ENCODE results near the gene TYW1. TPM values are rescaled to one million over a fixed set of nuclear protein-coding genes. Genes with fewer than 3 reads are reported as not detected.
"Not testable (repeated sequence)": the region's sequence is repeated elsewhere in the genome, so short reads cannot be mapped to it uniquely, and the experiment has no call there.

The TYW1 gene
- total and polyA plus RNA-seq, 2 of the 4 experiments (the other 2 are of a cell fraction), result 10.7 to 23.7 TPM

- H2AK9ac ChIP-seq (replicated peaks; ENCODE audit: low read depth, low read length, poor library complexity); H3K4me3 ChIP-seq (ENCODE audit: insufficient read depth, low read depth, low read length); H2BK20ac ChIP-seq (ENCODE audit: low read depth, low read length); H3K56ac ChIP-seq (ENCODE audit: extremely low read depth, insufficient read depth, low read length); H3K9me1 ChIP-seq (ENCODE audit: insufficient read depth, low read length); H4K91ac ChIP-seq (ENCODE audit: insufficient read depth, low read depth, low read length); H2BK120ac ChIP-seq (ENCODE audit: low read depth, low read length); H2BK15ac ChIP-seq (ENCODE audit: low read depth, low read length); CTCF ChIA-PET; H2AK5ac ChIP-seq (ENCODE audit: low read depth, low read length); H3K27me3 ChIP-seq (ENCODE audit: control insufficient read depth, insufficient read depth, low read length); H2AFZ ChIP-seq (replicated peaks; ENCODE audit: low read length, poor library complexity); H3K9me3 ChIP-seq (ENCODE audit: control insufficient read depth, insufficient read depth, low read length); in situ Hi-C loops (cut with MboI; ENCODE audit: low sequenced_read_pairs); BruUV-seq (replicated peaks); H4K8ac ChIP-seq (ENCODE audit: low read depth in 2 of 2, low read length in 2 of 2); H3K4me2 ChIP-seq (ENCODE audit: low read depth, low read length); H3K36me3 ChIP-seq (ENCODE audit: control insufficient read depth, insufficient read depth, low read length); H2BK5ac ChIP-seq (ENCODE audit: low read depth, low read length, poor library complexity, severe bottlenecking); ATAC-seq (ENCODE audit: low read depth); H3K27ac ChIP-seq (ENCODE audit: insufficient read depth, low read length); H4K20me1 ChIP-seq (ENCODE audit: insufficient read depth, low read length); H3K4ac ChIP-seq (ENCODE audit: low read depth, low read length); H3K9ac ChIP-seq (ENCODE audit: low read depth, low read length); H3K4me1 ChIP-seq (ENCODE audit: control insufficient read depth, insufficient read depth, low read length); H3K18ac ChIP-seq (ENCODE audit: low read depth, low read length); H3K79me1 ChIP-seq (ENCODE audit: low read depth in 1 of 2, low read length in 2 of 2); dilution Hi-C loops (cut with HindIII; ENCODE audit: low sequenced_read_pairs, unreplicated experiment); DNase-seq; POLR2A ChIA-PET (ENCODE audit: unreplicated experiment); H3K14ac ChIP-seq (replicated peaks; ENCODE audit: low read depth, low read length); intact Hi-C loops (cut with micrococcal nuclease); H3K23ac ChIP-seq (ENCODE audit: low read depth, low read length); H4K5ac ChIP-seq (ENCODE audit: low read depth, low read length): not testable (repeated sequence)
- no CpG with 5 or more reads among the region's 5 CpGs for WGBS, 2 experiments (ENCODE audit: extremely low coverage in 2 of 2, insufficient read length in 1 of 2)
These were observed 195.6 kb downstream of the TYW1 start for GRCh38 chr7:67192123-67192702.
